Fibroblast of the aortic adventitia (primary cell): ENCODE data around the gene BTBD19. TPM values are rescaled to one million over a fixed set of nuclear protein-coding genes. Genes with fewer than 3 reads are reported as not detected.
A peak's percentile ranks its signal among the peaks of the same experiment; 100 is the strongest.
"Not testable (repeated sequence)": the region's sequence is repeated elsewhere in the genome, so short reads cannot be mapped to it uniquely, and the experiment has no call there.

Source experiments
- DNase-seq: peaks from one replicate; pipeline ENCODE4 v3.0.0-alpha.2; 2010; ENCODE audit warnings: low read depth
- H3K4me3 ChIP-seq: 2 replicates; pipeline ENCODE4 v1.5.1; 2011; ENCODE audit warnings: low read depth, mild to moderate bottlenecking, control low read depth, low read length, moderate library complexity
- total RNA-seq: library from RNA; depleted of rRNA; stranded (reverse); fragments of >200 nt; gene quantifications from 2 replicates; pipeline ENCODE4 v1.2.3, GENCODE V29; 2012; ENCODE audit warnings: low replicate concordance
- TF ChIP-seq, protein P1 (sequence below): IDR thresholded peaks from 2 replicates; pipeline ENCODE4 v1.5.1; 2011; ENCODE audit warnings: mild to moderate bottlenecking, low read length, control low read depth, inconsistent platforms; ENCODE audit not compliant: insufficient read depth

Gene BTBD19
- total RNA-seq, 1 donor: 5.4 TPM

DNA sequence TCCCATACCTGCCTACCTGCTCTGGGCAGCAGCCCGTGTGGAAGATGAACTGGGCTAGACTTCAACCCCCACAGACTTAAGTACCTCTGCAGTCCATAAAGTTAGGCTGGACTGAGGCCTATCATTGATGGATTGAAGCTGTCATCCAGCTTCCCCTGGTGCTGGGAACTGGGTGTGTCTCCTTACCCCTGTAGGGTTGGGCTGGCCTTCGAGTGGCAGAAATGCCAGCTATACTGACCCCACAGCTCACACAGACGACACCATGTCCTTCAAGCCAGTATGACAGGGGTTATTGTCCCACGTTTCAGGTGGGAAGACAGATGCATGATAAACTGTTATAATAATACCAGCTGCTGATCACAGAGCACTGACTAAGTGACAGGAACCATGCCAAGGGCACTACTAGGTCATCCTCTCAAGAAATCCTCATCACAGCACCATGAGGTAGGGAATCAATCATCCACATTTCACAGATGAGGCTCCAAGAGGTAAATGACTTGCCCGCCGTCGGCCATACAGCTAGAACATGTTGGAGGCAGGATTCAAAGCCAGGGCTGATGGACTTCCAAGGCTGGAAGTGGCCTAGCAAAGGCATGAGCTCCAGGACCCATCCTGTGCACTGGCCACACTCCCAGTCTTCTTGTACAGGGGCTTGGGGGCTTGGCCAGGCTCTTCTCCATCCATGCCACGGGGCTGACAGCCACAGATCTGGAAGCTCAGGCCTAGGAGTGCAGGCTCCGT, 20.0 kb upstream of the BTBD19 start, which contains the start of gene BEST4:
Gene BEST4, minus strand, starts transcription at position 51 of the 741 bp plus-strand sequence. CDS start 465 bp downstream, outside the sequence.
- H3K4me3 ChIP-seq: no peak within 1 kb of the TSS
- TF ChIP-seq, protein P1, sequence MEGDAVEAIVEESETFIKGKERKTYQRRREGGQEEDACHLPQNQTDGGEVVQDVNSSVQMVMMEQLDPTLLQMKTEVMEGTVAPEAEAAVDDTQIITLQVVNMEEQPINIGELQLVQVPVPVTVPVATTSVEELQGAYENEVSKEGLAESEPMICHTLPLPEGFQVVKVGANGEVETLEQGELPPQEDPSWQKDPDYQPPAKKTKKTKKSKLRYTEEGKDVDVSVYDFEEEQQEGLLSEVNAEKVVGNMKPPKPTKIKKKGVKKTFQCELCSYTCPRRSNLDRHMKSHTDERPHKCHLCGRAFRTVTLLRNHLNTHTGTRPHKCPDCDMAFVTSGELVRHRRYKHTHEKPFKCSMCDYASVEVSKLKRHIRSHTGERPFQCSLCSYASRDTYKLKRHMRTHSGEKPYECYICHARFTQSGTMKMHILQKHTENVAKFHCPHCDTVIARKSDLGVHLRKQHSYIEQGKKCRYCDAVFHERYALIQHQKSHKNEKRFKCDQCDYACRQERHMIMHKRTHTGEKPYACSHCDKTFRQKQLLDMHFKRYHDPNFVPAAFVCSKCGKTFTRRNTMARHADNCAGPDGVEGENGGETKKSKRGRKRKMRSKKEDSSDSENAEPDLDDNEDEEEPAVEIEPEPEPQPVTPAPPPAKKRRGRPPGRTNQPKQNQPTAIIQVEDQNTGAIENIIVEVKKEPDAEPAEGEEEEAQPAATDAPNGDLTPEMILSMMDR: no peak
- no peak for DNase-seq

DNA sequence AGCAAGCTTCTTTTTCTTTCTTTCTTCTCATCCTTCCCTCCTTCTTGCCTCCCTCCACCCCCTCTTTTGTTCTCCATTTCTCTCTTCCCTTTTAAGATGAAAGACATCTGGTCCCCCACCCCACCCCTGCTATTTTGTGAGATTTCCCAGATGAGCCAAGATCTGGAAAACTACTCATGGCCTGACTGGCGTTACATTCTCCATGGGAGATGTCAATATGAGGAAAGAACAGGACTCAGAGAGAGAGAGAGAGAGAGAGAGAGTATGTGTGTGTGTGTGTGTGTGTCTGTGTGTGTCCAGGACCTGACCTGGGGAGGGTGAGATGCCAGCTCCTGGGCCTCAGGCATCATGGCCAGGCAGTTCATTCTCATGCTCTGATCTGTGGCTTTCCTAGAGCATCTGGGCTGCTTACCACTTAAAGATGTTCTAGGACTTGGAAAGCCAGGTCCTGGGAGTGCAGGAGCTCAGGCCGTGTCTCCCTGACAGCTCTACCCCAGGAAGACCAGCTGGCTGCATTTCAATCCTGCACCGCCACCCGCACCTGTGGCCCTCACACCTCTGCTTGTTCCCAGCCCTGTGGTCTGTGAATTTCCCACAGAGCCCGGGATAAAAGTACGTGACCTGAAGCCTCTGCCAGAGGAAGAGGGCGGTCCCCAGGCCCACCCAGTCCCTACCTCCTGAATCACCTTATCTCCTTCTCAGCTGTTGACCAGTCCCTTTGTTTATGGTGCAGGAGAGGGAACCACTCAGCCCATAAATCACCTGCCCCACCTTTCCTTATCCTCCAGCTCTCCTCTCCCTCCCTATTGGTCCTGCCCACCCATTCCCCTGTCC, 17.1 kb upstream of the BTBD19 start:
- TF ChIP-seq, protein P1: no peak
- no peak overlapping the region for H3K4me3 ChIP-seq
- DNase-seq: peak; percentile 20

DNA sequence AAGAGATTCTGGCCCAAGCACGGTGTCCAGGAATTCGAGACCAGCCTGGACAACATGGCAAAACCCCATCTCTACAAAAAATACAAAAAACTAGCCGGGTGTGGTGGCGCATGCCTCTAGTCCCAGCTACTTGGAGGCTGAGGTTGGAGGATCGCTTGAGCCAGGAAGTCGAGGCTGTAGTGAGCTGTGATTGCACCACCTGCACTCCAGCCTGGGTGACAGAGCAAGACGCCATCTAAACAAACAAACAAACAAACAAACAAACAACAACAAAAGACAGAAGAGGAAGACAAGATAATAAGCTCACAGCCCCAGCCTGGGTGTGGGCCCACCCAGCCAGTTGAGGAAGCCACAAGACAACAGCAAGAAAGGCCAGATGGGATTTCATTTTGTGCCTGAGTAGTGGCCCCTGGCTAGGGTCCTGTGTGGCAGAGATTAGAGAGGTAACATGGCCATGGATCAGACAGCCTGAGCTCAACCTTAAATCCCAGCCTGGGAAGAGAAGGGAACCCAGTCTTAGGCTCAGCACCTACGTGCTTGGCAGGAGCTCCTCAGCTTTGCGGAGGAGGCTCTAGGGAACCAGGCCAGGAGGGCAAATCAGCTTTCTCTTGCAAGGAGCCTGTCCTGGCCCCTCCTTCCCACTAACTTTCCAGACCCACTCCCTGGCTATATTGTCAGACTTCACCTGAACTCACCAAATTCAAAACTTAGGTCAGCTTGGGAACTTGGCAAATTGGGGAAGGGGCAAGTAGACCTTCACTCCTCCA, 15.4 kb upstream of the BTBD19 start:
- H3K4me3 ChIP-seq: no peak overlapping the region
- TF ChIP-seq, protein P1: no peak
- DNase-seq: no peak

DNA sequence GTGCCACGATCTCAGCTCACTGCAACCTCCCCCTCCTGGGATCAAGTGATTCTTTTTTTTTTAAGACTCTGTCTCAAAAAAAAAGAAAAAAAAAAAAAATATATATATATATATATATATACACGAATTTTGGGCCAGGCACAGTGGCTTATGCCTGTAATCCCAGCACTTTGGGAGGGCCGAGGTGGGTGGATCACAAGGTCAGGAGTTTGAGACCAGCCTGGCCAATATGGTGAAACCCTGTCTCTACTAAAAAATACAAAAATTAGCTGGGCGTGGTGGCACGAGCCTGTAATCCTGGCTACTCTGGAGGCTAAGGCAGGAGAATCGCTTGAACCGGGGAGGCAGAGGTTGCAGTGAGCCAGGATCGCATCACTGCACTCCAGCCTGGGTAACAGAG, 10.4 kb upstream of the BTBD19 start:
- not testable (repeated sequence) for DNase-seq

DNA sequence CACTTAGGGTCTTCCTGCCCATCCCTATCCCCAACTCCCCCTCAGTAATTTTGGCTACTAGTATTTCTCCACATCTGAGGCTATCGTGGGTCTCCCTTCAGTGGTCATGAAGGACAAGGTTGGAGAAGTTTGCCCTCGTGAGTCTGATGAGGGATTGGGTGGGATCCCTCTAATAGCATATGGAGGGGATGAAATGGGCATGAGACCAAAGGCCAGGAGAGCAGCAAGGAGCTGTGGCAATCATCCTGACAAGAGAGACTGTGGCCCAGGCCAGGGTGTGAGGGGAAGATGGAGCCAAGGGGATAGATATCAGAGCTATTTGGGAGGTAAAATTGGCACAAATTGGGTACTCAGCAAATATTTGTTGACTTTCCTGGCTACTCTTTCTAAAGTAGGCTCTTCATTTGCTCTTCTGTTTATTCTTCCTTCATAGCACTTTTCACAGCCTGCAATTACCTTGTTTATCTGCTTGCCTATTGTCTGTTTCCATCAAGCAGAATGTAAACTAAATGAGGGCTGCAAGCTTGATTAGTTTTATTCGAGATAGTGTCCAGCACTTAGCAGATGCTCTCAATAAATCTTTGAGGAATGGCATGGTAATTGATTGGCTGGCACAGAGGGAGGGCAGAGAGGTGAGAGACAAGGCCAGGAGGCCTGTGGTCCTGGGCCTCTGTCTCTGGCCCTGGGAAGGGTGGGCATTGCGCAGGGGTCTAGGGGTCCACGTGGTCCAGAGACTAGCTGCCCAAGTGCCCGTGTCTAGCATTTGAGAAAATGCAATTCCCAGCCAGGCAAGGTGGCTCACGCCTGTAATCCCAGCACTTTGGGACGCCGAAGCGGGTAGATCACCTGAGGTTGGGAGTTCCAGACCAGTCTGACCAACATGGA, 9.6 kb upstream of the BTBD19 start:
- H3K4me3 ChIP-seq: no peak overlapping the region
- DNase-seq: no peak
- TF ChIP-seq, protein P1: no peak

More for the DNA sequence above, 10.4 kb upstream of the BTBD19 start:
- H3K4me3 ChIP-seq: not testable (repeated sequence)

DNA sequence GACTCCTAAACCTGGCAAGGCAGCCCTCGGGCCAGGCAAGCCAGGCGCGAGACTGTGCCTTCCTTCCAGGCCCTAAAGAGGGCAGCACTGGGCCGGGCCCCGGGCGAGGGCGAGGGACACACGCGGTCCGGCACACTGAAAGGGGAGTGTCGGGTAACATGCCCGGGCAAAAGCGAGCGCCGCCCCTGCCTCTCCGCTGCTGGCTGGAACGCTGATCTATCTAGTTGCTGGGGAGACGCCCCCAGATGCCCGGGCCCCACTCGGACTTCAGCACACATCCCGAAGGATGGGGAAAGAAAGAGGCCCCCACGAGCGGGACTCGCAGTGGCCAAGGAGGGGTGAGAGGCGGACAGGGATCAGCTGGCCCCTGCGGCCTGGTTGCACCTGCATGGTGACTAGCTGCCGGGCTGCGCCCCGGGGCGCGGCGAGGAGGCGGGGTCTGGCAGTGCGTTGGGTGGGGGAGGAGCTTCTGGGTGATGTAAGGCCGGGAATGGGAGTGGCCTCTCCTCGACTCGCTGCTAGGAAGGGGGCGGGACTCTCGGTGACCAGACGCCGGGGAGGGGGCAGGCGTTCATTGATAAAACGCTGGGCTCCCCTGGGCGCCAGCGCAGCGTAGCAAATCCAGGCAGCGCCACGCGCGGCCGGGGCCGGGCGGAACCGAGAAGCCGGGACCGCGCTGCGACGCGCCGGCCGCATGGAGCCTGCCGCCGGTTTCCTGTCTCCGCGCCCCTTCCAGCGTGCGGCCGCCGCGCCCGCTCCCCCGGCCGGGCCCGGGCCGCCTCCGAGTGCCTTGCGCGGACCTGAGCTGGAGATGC, 8.3 kb upstream of the BTBD19 start, which contains the start of gene PLK3:
Gene PLK3, plus strand, starts transcription at position 608 of the 815 bp plus-strand sequence. Its CDS starts 87 bp downstream, at position 695.
- DNase-seq: peak; percentile 98
- H3K4me3 ChIP-seq: peak within 1 kb of the TSS; percentile 93
- TF ChIP-seq, protein P1: peak; percentile 93
